ENCODE measurements around the gene CAPS. TPM values are rescaled to one million over a fixed set of nuclear protein-coding genes. Genes with fewer than 3 reads are reported as not detected.
A peak's percentile ranks its signal among the peaks of the same experiment; 100 is the strongest.

Gene CAPS
- total and polyA plus RNA-seq, 7 donors, result 3.6 to 18.6 (median 8.4) TPM

GRCh38 chr19:5880196-5880595 lies 33.9 kb upstream of the CAPS start:
- peak overlapping the region; percentile 79 to 94 (median 84) for H3K27ac ChIP-seq
- no peak overlapping the region for H3K4me3 ChIP-seq
- no peak for DNase-seq
- H3K9me3 ChIP-seq, result no peaks in the 10 kb centered on the region
- WGBS, 2 donors, result 19 to 41% methylated on average over 6 of the region's 6 CpGs
- TF ChIP-seq POLR2A (IDR thresholded peaks at IDR 0.05) (no peak), EP300 (IDR thresholded peaks at IDR 0.05) (no peak), CTCF (IDR thresholded peaks at IDR 0.05) (no peak)
- H3K4me1 ChIP-seq, result peaks cover 0 to 64% (median 45%) of the 10 kb centered on the region in 4 donors
- H3K27me3 ChIP-seq, result no peaks in the 10 kb centered on the region
- H3K36me3 ChIP-seq, result no peaks in the 10 kb centered on the region
- intact Hi-C loops (cut with DNase I), result loop anchor here (2.0 kb wide), 1 partner anchor 51 kb away; no protein-coding TSS in a partner anchor

GRCh38 chr19:5880604-5881078 lies 33.4 kb upstream of the CAPS start:
- no peaks in the 10 kb centered on the region for H3K9me3 ChIP-seq
- no peaks in the 10 kb centered on the region for H3K36me3 ChIP-seq
- H3K4me1 ChIP-seq, result peaks cover 0 to 64% (median 45%) of the 10 kb centered on the region in 4 donors
- no peak overlapping the region for H3K4me3 ChIP-seq
- H3K27me3 ChIP-seq, result no peaks in the 10 kb centered on the region
- peak; percentile 97 for DNase-seq
- TF ChIP-seq CTCF (IDR thresholded peaks at IDR 0.05) (no peak), EP300 (IDR thresholded peaks at IDR 0.05) (peak in 3 of 4 donors; percentile 64 to 88 (median 80)), POLR2AphosphoS5 (IDR thresholded peaks at IDR 0.05) (peak; percentile 3 to 75 (median 72)), POLR2A (IDR thresholded peaks at IDR 0.05) (no peak)
- H3K27ac ChIP-seq, result peak overlapping the region; percentile 79 to 94 (median 84)
- intact Hi-C loops (cut with DNase I), result loop anchor here (2.0 kb wide), 1 partner anchor 52 kb away; no protein-coding TSS in a partner anchor
- 16 to 18% methylated on average over 15 of the region's 15 CpGs for WGBS, 2 donors

GRCh38 chr19:5881543-5882299 lies 32.3 kb upstream of the CAPS start:
- WGBS, 2 donors, result 40 to 58% methylated on average over 19 of the region's 19 CpGs
- Histone ChIP-seq H3K4me3 (no peak overlapping the region), H3K27me3 (no peaks in the 10 kb centered on the region), H3K36me3 (no peaks in the 10 kb centered on the region), H3K4me1 (peaks cover 0 to 57% (median 41%) of the 10 kb centered on the region in 4 donors), H3K27ac (peak overlapping the region; percentile 79 to 94 (median 84)), H3K9me3 (no peaks in the 10 kb centered on the region)
- DNase-seq, result no peak
- intact Hi-C loops (cut with DNase I), result loop anchor here (2.0 kb wide), 1 partner anchor 53 kb away; no protein-coding TSS in a partner anchor
- no peak for TF ChIP-seq CTCF (IDR thresholded peaks at IDR 0.05)

- H3K4me3 ChIP-seq, result no peak overlapping the region
- H3K36me3 ChIP-seq, result no peaks in the 10 kb centered on the region
- no peak for TF ChIP-seq CTCF (IDR thresholded peaks at IDR 0.05)
- TF ChIP-seq POLR2A (IDR thresholded peaks at IDR 0.05), result no peak
- no peak for TF ChIP-seq EP300 (IDR thresholded peaks at IDR 0.05)
- no peak for TF ChIP-seq POLR2AphosphoS5 (IDR thresholded peaks at IDR 0.05)
- intact Hi-C loops (cut with DNase I), result no loop called here
- no peak for DNase-seq
- peaks cover 0 to 54% (median 37%) of the 10 kb centered on the region in 4 donors for H3K4me1 ChIP-seq
- no peaks in the 10 kb centered on the region for H3K27me3 ChIP-seq
- H3K9me3 ChIP-seq, result no peaks in the 10 kb centered on the region
- 50 to 61% methylated on average over 9 of the region's 9 CpGs for WGBS, 2 donors
- H3K27ac ChIP-seq, result peak overlapping the region; percentile 79 to 94 (median 84)
Observed at GRCh38 chr19:5882421-5882968, 31.6 kb upstream of the CAPS start.
